Erythroblast (primary cell): ENCODE results near the gene MACROD2.

Source experiments
- GATA1 ChIP-seq: IDR thresholded peaks from 2 replicates; pipeline ENCODE4 v1.6.1; 2011; ENCODE audit warnings: low read depth, mild to moderate bottlenecking, control low read depth, low read length, moderate library complexity
- POLR2A ChIP-seq: IDR thresholded peaks from 2 replicates; pipeline ENCODE4 v1.6.1; 2011; ENCODE audit warnings: mild to moderate bottlenecking, low read length

GRCh38 chr20:15919118-15919517, 1923.8 kb downstream of the MACROD2 start:
- no peak for TF ChIP-seq POLR2A
- TF ChIP-seq GATA1, result no peak
